ENCODE results near the gene DNAAF8.
A peak's percentile ranks its signal among the peaks of the same experiment; 100 is the strongest.
"Not testable (repeated sequence)": the region's sequence is repeated elsewhere in the genome, so short reads cannot be mapped to it uniquely, and the experiment has no call there.

The DNAAF8 gene

GRCh38 chr16:4723071-4723767 is 11.1 kb upstream of the DNAAF8 start:
- no peak for DNase-seq (ENCODE audit: low read depth)

GRCh38 chr16:4724661-4725270 is 9.6 kb upstream of the DNAAF8 start:
- DNase-seq (ENCODE audit: low read depth) = no peak

DNA sequence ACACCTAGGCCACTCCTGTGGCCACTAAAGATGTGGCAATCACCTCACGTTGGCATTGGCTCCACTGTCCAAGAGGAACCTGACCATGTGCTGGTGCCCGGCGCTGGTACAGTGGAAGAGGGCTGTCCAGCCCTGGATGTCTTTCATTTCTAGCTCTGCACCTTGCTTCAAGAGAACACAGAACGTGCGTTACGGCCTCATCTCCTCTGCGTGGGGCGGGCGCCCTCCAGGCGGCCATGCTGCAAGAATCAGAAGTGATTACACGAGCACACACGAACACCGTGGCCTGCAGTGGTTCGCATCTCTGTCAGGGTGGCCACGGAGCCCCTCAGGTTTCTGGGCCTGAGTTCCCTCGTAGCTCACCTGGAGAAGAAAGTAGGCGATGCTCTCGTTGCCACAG is 7.7 kb upstream of the DNAAF8 start:
- no peak for DNase-seq (ENCODE audit: low read depth)

- DNase-seq (ENCODE audit: low read depth) = no peak
These were observed 5.7 kb upstream of the DNAAF8 start for GRCh38 chr16:4728676-4729075.

DNA sequence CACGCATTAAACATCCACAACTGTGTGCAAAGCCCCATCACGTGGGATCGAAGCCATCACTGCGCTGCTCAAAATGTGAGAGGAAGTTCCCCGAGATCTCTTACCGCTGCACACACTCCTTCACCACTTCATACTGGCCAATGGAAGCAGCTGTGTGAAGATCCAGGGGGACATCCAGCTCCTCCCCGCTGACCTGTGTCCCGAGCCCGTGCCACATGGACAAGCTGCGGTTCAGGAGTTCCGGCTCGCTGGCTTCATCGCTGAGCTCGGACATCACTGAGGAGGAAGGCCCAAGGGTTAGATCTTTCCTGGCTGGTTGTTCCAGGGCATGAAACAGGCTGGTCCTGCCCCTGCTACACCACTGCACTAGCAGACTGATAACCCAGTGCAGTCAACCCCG is 4.5 kb upstream of the DNAAF8 start:
- DNase-seq (ENCODE audit: low read depth) = no peak

DNA sequence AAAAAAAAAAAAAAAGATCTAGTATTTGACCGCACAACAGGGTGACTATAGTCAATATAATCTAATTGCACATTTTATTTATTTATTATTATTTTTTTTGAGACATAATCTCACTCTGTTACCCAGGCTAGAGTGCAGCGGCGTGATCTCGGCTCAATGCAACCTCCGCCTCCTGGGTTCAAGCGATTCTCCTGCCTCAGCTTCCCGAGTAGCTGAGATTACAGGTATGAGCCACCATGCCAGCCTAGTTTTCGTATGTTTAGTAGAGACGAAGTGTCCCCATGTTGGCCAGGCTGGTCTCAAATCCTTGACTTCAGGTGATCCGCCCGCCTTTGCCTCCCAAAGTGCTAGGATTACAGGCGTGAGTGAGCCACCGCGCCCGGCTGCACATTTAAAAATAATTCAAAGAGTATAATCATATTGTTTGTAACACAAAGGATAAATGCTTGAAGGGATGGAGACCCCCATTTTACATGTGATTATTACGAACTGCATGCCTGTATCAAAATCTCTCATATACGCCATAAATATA is 1.1 kb upstream of the DNAAF8 start:
- no peak for DNase-seq (ENCODE audit: low read depth)

GRCh38 chr16:4733747-4734062 is 632 bp upstream of the DNAAF8 start:
- DNase-seq (ENCODE audit: low read depth) = no peak

DNA sequence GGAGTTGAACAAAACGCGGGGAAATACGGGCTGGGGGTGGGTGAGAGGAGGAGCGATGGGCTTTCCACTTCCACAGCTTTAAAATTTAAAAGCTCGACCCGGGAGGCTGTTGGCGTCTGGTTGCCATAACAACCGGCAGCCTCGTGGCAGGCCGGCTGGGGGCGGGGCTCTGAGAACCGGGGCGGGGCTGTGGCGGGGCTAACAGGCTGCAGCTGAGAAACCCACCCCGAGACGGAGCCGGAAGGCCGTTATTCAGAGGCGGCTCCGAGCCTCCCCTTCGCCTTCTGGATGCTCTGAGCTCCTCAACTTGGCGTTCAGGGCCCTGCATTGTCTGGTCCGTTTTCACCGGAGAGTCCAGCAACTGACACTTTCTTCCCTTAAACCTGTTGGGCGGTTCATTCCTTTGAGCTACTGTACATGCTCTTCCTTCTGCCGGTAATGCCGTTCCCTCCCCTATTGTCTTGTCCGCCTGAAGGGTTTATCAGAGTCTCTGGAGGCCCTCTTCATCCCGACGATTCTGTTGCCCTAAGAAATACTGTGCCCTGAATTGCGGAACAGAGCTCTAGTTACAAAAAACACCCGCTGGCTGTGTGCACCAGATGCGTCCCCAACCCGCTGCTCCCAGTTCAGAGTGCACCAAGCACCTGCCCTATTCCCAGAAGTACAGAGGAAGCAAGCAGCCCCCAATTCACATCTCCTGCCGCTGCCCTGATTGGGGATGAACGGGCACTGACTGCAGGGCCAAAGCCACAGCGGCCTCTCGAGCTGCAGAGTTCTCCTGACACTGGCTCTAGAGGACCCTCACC is 596 bp downstream of the DNAAF8 start:
- DNase-seq (ENCODE audit: low read depth) = peak; percentile 89

- no peak for DNase-seq (ENCODE audit: low read depth)
These were observed 2.2 kb downstream of the DNAAF8 start for GRCh38 chr16:4736546-4736945.

DNA sequence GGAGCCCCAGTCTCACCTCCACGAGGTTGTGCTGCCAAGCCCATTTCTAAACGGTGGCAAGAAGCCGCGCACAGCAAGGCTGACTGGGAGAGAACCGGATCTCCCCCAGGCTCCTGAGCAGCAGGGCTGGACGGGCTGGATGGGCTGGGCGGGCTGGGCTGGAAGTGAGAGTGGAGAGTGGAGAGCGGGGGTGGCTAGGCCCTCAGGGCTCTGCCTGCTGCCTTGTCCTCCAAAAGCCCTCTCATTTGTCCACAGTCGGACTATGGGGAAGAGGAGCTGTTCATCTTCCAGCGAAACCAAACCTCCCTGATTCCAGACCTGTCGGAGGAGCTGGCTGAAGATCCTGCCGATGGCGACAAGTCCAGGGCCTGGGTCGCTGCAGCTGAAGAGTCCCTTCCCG is 3.2 kb downstream of the DNAAF8 start:
- no peak for DNase-seq (ENCODE audit: low read depth)

DNA sequence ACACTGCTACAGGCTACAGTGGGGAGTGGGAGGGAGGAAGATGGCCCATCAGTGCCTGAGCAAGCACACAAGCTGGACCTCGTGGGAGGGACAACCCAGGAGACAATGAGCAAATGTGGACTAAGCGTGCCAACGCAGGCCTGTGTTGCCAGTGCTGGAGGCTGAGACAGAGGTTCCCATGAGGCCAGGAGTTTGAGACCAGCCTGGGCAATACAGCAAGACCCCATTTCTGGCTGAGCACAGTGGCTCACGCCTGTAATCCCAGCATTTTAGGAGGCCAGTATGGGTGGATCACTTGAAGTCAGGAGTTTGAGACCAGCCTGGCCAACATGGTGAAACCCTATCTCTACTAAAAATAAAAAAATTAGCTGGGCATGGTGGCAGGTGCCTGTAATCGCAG is 4.0 kb downstream of the DNAAF8 start:
- not testable (repeated sequence) for DNase-seq (ENCODE audit: low read depth)

- DNase-seq (ENCODE audit: low read depth) = no peak
These were observed 9.0 kb downstream of the DNAAF8 start for GRCh38 chr16:4743226-4743878.

DNA sequence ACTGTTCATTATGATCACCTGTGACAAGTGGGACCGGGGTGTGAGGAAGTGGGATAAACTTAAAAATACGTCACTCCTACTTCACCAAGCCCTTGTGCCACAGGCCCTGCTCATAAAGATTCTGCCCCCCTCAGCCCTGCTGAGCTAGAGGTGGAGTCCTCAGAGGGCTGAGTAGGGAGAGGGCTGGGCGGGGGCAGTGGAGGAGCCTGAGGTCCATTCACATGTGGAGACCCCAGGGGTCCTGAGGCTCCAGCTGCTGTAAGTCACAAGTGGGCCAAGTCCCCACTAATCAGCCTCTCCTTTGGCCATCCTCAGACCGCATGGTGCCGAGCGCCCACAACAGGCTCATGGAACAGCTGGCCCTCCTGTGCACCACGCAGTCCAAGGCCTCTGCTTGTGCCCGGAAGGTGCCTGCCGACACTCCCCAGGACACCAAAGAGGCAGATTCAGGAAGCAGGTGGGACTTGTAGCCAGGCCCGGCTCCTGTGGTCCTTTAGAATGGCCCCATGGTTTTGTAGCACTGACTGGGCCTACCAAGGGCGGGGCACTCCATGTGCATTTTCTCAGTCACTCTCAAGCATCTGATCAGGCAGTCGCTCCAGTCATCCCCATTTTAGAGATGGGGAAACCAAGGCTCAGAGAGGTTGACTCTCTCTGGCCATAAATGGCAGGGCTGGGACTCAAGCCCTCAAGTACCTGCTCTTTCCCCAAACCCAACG is 10.4 kb downstream of the DNAAF8 start:
- no peak for DNase-seq (ENCODE audit: low read depth)

DNA sequence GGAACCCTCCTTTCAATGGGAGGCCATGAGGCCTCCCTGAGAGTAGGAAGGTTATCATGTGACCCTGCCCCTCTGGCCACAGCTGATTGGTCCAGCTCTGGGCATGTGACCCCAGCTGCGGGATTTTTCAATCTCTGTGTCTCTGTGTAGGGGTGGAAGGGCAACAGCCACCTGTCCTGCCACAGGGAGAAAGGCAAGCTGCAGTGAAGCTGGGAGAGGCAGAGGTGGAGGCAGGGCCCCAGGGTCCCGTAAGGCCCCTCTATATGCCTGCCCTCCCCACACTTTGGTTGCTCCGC is 10.9 kb downstream of the DNAAF8 start:
- no peak for DNase-seq (ENCODE audit: low read depth)

DNA sequence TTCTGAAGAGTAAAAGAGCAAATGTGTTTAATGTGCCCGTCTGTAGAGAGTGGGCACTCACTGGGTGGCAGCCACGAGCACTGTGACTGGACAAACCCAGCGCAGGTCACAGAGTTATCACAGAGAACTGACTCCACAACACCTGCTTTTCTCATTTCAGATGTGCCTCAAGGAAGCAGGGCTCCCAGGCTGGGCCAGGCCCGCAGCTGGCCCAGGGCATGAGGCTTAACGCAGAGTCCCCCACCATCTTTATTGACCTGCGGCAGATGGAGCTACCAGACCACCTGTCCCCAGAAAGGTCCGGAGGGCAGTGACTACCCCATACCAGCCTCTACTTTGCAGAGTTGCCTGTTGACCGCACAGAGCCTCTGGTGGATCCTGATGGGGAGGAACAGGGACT is 11.9 kb downstream of the DNAAF8 start:
- no peak for DNase-seq (ENCODE audit: low read depth)

DNA sequence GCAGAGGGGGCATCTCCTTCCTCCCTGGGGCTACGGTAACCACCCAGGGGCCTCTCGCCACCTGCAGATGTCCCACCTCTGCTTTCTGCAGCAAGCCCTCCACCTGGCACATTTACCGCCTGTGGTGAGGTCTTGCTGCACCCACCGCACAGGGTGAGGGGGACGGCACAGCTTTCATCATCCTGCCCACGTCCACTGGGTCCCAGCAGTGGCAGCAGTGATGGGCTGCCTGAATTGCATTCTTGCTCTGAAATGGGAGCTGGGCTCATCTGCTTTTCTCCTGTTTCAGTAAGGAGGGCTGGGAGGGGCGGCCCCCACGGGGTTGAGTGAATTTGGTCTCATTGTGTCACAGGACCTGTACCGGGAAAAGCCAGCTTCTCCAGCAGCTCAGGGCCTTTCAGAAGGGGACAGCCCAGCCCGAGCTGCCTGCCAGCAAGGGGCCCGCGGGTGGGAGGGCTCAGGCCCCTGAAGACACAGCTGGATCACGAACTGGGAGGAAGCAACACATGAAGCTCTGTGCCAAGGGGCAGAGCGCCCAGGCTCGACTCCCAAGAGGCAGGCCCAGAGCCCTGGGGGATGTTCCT is 12.7 kb downstream of the DNAAF8 start:
- no peak for DNase-seq (ENCODE audit: low read depth)

DNA sequence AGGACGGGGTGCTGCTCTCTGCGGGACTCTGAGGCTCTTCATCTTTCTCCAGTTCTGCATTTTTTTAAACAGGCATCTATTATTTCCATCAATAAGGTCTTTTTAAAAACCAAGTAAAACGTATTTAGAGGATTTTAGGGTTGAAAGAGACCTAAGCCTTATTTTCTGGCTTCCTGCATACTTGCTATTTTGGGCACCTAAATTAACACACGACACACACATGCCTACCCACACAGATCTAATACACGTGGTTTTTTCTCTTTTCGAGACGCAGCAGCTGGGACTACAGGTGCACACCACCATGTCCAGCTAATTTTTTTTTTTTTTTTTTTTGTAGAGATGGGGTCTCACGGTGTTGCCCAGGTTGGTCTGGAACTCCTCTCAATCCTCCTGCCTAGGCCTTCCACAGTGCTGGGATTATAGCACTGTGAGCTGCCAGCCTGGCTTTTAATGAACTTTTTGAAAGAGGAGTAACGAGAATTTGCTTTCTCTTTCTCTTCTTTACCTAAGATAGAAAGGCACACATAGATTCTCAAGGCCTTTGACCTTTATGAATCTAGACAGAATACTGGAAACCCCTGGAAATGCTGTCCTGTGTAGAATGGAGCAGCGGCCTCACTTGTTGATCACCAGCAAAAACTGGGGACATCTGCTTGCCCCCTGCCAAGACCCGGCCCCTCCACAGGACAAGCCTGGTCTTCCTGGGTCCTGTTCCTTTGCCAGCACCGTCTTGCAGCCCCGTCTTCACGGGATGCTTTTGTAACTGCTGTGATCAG is 13.8 kb downstream of the DNAAF8 start:
- no peak for DNase-seq (ENCODE audit: low read depth)

DNA sequence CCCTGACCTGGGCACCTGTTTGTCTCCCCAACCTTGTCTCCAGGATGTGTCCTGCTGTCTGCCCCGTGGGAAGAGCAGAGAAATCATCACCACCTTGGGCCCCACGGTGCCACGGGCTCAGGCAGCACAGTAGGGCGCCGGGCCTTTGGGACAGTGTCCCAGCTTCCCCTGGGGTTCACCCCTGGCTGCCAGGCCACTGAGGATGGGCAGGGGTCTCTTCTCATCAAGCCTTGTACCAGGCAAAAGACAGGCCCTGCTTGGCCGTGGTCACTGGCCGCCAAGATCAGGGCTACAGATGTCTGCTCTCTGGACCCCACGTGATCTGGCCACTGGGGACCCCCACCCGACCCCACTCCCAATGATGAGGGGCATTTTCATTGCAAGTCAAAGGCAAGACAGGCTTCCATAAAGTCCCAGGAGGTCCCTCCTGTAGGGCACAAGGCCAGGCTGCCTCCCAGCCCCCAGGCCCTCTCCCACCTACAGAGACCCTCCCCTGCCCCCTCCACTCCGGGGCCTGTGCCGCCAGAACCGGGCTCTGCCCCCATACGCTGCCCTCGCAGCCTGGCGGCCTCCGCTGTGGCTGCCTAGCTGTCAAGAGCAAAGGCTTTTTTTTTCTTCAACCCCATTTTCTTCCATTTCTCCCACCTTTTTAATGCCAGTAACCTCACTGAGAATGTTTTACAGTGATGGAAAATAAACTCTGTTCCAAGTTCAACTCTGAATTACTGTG is 14.5 kb downstream of the DNAAF8 start:
- DNase-seq (ENCODE audit: low read depth) = no peak

- no peak for DNase-seq (ENCODE audit: low read depth)
These were observed 15.4 kb downstream of the DNAAF8 start for GRCh38 chr16:4749700-4750257.

DNA sequence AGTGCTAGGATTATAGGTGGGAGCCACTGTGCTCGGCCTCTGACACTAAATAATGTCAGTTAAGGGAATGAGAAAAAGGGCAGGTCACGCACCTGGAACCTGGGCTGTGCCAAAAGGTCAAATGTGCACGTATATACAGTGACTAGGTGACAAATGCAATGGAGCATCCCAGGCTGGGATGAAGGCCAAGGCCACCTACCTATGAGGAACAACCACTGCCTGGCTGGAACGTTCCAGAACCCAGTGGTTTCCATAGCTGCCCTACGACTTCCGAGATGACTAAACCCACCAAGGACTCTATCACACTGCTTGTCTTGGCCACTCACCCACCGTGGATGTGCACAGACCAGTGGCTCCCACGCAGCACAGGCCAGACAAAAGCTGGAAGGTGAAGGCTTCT is 16.6 kb downstream of the DNAAF8 start:
- no peak for DNase-seq (ENCODE audit: low read depth)
